Fibroblast of peridontal ligament (primary cell): ENCODE data around the gene AP2A2.

Experiments
- DNase-seq: peaks from one replicate; pipeline ENCODE4 v3.0.0-alpha.2; 2010; ENCODE audit errors: extremely low read depth

The AP2A2 gene

DNA sequence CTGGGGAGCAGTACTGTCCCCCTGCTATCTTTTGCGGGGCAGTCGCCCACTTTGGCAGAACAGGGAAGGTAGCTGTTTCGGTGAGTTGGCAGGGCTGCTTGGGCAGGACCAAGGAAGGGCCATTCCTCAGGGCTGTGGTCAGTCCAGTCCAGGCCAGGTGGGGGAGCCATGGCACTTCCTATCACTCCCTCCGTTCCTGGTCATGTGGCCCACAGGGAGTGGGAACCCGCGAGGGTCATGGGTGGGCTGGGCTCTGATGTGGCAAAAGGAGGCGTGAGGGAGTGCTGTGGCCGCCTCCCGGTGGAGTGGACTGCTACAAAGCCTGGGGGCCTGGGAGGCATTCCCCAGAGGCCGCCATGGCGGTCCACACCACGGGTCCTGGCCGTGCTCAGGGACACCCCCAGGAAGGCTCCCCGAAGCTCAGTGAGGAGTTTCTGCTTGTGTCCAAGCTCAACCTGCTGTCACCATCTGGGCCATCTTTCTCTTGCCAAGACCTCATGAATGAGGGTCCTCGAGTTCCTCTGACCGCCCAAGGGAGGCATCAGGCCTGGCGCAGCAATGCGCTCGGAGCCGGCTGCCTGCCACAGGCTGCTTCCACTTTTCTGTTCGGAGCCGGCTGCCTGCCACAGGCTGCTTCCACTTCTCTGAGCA lies 27.0 kb upstream of the AP2A2 start:
- no peak for DNase-seq

- DNase-seq: no peak
Observed at GRCh38 chr11:899724-900123, 25.9 kb upstream of the AP2A2 start.

DNA sequence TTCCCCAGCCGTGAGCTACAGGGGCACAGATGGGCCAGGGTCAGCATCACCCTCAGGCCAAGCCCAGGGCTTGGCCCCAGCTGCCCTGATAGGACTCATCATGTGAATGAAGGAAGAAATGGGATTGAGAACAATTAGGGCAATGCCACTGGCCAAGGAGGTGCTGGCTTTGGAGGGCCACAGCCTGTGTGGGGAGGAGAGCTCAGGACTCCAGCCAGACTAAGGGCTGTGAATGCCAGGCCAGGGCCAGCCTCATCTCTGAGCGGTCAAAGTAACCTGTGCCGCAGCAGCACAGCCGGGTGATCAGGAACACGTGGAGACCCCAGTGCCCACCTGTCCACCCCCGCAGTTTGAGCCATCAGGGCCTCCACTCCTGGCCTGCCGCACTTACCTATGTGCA lies 25.1 kb upstream of the AP2A2 start:
- no peak for DNase-seq

GRCh38 chr11:901452-902061 lies 24.1 kb upstream of the AP2A2 start:
- no peak for DNase-seq

GRCh38 chr11:904380-904779 lies 21.3 kb upstream of the AP2A2 start:
- DNase-seq: no peak

DNA sequence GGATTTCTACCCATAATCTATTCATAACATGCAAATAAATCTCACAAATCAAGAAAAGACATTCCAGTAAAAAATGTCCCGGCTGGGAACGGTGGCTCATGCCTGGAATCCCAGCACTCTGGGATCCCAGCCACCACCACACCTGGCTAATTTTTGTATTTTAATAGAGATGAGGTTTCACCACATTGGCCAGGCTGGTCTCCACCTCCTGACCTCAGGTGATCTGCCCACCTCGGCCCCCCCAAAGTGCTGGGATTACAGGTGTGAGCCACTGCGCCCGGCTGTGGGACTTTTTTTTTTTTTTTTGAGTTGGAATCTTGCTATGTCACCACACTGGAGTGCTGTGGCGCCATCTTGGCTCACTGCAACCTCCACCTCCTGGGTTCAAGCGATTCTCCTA lies 19.7 kb upstream of the AP2A2 start:
- DNase-seq: no peak

- no peak for DNase-seq
Observed at GRCh38 chr11:907668-908067, 18.0 kb upstream of the AP2A2 start.

DNA sequence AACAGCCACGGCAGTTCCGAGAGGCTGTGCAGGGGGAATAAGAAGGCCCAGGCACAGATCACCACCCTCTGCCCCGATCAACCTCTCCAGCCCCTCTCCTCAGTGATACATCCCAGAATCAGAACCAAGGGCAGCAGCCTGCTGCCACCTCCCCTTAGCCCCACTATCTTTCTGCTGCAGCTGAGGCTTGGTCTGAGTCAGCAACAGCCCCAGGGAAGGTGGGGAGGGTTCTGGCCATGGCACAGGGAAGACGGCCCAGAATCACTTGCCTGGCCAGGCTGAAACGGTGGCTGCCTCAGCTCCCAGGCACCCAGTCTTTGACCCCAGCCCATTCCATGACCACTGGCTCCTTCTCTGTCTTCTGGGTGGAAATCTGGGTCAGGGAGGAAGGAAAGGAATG lies 17.4 kb upstream of the AP2A2 start:
- DNase-seq: no peak

DNA sequence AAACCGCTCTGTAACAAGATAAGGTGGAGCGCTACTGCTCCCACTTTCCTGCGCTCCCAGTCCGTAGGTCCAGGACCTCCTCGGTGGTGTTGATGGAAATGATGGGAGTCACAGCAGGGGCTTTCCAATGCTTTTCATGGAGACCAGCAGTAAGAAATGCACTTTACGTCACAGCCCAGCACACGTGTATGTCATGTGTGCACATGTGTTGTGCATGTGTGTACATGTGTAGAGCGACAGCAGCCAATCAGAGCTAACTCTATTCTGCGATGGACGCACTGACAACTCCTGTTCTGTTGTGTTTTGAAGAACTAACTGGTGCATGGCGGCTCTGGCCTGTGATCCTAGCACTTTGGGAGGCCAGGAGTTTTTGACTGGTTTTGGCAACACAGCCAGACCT lies 16.3 kb upstream of the AP2A2 start:
- DNase-seq: no peak

- no peak for DNase-seq
Observed at GRCh38 chr11:910044-910588, 15.6 kb upstream of the AP2A2 start.

GRCh38 chr11:910589-911030 lies 15.1 kb upstream of the AP2A2 start, which contains the start of gene CHID1:
TSS of gene CHID1 (minus strand) at chr11:910810. CDS start at chr11:904816, 5,994 bp downstream.
- DNase-seq: peak; percentile 59

DNA sequence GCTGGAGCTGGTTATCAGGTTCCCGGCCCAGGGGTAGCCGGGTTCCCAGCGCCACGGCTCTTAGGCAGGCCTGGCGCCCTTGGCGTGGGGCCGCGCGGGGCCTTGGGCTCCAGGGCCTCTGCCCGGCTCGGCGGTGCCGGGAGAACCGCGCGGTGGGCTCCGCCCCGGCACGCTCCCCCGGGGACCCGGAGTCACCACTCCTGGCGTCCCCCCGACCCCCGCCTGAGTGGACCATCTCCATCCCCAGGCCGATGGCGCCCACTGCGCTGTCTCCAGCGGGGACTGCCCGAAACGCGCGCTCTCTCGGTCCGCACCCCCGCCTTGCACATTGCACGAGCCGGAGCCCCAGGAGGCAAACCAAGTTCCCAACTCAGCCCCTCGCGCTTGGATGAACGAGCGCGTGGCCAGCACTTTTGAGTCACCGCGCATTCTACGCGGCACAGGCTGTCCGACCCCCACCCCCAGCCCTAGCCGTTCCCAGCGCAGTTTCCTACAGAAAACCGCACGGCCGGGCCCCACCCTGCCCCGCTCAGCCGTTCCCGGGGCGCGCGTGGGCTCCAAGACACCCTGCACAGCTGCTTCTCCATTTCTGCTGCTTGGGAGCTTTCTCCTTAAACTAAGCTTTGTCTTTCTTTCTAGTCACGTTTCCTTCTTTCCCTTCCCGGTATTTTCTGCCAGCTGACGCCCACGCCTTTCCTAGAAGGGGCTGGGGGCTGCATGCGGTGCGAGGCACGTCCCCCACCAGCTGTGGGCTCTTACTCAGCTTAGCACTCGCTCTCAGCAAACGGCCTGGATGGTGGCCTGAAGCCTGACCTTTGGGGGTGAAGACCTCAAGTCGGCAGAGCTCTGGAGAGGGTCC lies 14.4 kb upstream of the AP2A2 start:
- peak; percentile 49 for DNase-seq

DNA sequence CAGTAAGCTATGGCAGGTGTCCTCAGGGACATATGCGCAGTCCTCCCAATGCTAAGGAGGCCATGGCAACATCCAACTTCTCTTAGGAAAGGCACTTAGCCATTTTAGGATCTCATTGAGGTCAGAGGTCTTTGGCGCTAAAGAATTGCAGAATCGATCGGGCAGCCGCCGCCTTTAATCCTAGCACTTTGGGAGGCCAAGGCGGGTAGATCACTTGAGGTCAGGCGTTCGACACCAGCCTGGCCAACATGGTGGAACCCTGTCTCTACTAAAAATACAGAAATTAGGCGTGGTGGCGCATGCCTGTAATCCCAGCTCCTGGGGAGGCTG lies 13.8 kb upstream of the AP2A2 start:
- no peak for DNase-seq

GRCh38 chr11:912266-912665 lies 13.4 kb upstream of the AP2A2 start:
- DNase-seq: no peak

GRCh38 chr11:913043-913442 lies 12.6 kb upstream of the AP2A2 start:
- no peak for DNase-seq

DNA sequence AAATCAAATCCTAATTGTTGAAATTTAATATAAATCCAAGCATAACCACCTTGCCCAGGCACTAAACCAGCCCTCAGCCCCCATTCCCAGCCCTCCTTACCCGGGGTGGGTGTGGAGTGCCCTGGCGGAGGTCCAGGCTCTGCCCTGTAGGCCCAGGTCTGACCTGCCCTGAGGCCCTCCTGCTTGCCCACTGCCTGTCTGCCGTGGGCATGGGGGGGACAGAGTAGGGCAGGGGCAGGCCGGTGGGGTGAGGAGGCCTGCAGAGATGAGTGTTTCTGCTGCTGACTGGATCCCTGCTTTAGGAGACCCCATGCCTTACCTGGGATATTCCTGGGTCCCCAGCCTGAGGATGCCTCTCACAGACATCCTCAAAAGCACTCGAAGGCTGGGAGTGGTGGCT lies 11.5 kb upstream of the AP2A2 start:
- DNase-seq: no peak

- no peak for DNase-seq
Observed at GRCh38 chr11:914747-915501, 10.7 kb upstream of the AP2A2 start.

DNA sequence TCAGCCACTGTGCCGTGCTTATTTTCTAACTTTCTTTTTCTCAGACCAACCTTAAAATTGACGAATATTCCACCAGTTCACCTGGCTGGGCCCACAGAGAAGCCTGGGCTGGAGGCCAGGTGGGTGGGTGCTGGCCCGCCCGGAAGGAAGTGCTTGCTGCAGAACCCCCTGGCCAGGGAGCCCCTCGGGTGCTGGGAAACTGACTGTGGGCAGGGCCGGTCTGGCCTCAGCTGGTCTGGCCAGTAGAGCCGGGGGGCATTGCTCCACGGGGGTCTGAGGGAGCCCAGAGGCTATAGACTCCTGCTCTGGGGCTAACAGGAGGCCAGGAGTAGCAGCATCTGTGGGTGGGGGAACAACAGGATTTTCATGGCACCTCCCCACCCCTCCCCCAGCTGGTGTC lies 8.2 kb upstream of the AP2A2 start:
- DNase-seq: no peak

DNA sequence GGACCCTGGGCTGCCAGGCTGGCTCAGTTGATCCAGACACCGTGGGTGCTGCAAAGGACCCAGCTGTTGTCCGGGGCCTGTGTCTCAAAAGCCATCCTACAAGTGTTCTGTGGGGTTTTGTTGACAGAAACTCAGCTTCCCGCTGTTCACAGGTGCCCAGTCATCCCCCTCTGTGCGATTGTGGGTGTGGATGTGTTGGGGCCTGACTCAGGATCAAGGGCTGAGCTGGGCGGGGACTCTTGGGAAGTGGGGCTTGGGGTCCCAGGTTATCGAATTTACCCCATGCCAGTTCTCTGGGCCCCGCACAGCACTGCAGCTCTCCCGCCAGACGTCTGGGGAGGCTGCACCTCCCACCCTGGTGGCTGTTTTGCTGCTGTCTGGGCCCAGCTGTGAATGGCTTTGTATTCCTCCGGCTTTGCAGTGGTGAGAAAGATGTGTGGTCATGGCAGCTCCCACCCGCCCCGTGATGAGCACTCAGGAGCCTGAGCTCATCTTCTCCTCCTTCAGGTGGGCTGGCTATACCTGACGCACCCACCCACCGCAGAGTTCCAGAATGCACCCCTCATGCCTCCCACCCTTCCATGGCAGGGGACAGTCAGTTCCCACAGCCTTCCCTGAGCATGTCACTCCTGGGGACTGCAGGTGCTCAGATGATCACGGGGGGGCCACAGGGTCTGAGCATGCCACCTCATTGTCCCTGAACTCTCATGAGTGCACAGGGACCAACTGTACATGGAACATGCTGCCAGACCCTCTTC lies 3.6 kb upstream of the AP2A2 start:
- no peak for DNase-seq

DNA sequence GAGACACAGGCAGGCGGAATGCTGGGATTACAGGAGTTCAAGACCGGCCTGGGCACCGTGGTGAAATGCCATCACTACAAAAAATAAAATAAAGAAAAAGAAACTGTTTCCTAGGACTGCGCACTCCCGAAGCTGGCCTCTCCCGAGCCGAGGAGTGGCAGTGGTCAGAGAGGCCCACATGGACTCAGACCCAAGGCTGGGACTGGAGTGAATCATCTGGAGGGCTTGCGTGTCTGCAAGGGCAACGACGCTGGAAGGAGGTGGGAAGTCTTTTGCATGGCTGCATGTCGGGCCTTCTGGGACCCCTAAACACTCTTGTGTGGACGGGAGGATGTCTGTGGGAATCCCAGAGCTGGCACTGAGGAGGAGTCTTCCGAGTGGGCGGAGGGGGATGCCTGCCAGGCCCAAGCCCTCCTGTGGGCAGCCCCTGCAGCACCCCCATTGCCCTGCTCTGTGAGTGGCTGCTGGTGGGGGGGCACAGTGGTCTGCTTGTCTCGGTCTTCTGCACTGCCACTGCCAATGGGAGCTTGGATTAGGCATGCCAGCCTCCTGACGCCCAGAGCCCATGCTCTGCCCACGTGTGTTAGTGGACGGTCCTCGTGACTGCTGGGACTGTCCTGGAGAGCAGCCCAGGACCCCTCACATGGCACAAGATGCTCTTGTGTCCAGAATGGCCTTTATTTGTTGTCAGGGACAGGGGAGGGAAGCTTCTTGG lies 1.8 kb upstream of the AP2A2 start:
- DNase-seq: no peak
